Stimulated activated CD4-positive, alpha-beta T cell treated with anti-CD3 and anti-CD28 coated beads, TNF-alpha, amount 100 ng/mL, for 1 hour (primary cell): ENCODE data around the gene RPRD1A.
"Not testable (repeated sequence)": the region's sequence is repeated elsewhere in the genome, so short reads cannot be mapped to it uniquely, and the experiment has no call there.

Experiments used
- DNase-seq, 3 donors: peaks; one replicate each; pipeline ENCODE4 v3.0.0-alpha.2; 2020; ENCODE audit warnings: low read depth in 3 of 3, low spot score in 1 of 3

The RPRD1A gene, protein sequence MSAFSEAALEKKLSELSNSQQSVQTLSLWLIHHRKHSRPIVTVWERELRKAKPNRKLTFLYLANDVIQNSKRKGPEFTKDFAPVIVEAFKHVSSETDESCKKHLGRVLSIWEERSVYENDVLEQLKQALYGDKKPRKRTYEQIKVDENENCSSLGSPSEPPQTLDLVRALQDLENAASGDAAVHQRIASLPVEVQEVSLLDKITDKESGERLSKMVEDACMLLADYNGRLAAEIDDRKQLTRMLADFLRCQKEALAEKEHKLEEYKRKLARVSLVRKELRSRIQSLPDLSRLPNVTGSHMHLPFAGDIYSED

GRCh38 chr18:36067055-36067957 is at the start of gene RPRD1A:
RPRD1A (minus strand) TSS chr18:36067559; CDS start chr18:36067404, 155 bp downstream.
- peak; percentile 82 to 97 (median 90) for DNase-seq

GRCh38 chr18:36116771-36117170 is 49.4 kb upstream of the RPRD1A start:
- not testable (repeated sequence) for DNase-seq

GRCh38 chr18:36114738-36115137 is 47.4 kb upstream of the RPRD1A start:
- DNase-seq = no peak

DNA sequence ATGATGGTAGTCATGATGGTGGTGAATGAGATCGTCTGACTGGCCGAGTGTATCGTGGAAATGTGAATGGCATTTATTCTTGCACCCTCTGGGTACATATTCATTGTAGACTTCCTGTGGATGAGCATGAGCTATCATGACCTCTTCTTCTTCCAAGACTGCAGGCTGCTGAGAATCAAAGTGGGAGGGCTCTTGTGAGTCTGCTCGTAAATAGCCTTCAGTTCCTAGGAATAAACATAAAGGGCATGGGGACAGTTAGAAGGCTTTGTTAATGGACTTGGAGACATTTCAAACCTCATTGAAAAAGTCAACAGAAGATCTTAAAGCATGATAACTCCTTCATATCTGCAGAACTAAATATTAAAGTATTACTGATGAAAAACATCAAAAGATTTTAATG is 46.9 kb upstream of the RPRD1A start:
- DNase-seq = no peak

DNA sequence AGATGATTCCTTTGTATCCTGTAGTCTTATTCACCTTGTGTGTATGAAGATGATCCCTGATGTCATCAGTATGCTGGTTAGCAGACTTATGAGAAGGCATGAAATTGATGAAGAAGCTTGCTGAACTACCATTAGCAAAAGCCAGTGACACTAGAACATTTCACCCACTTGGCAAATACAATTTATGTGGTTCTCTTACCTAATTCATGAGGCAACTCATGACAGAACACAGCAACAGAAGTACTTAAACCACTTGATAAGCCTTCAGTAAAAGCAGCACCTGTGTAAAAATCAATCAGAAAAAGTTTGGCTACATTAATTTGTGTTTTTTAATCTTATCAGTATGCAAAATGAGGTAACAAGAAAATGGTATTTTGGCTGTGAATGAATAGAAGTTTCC is 44.9 kb upstream of the RPRD1A start:
- no peak for DNase-seq

- DNase-seq = no peak
Observed at GRCh38 chr18:36109737-36110136, 42.4 kb upstream of the RPRD1A start.

DNA sequence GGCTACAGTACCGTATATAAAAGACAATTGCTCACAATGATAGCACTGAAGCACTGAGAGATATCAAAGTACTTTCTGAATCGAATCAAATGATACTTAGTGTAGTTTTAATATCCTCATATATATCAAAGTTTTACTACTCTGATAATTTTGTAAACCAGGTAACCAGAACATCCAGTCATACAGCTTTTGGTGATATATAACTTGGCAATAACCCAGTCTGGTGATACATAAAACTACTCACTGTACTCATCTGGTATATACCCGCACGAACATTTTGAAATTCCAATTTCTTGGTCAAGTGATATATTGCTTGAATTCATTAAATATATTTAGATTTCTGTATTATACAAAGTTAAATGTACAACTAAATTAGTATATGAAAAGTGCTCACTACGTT is 41.2 kb upstream of the RPRD1A start:
- no peak for DNase-seq

DNA sequence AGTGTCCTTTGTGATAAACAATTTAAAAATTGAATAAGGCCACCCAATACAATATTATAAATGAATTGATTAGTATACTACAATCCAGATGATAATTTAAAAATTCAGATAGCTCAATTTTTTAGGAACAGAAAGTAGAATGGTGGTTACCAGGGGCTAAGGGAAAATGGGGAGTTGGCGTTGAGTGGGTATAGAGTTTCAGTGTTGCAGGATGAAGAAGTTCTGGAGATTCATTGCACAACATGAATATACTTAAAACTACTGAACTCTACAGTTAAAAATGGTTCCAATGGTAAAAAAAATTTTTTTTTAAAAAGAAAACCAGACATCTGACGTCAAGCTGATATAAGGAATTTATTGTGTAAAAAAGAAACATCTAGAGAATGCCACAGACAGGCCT is 40.8 kb upstream of the RPRD1A start:
- DNase-seq = no peak

DNA sequence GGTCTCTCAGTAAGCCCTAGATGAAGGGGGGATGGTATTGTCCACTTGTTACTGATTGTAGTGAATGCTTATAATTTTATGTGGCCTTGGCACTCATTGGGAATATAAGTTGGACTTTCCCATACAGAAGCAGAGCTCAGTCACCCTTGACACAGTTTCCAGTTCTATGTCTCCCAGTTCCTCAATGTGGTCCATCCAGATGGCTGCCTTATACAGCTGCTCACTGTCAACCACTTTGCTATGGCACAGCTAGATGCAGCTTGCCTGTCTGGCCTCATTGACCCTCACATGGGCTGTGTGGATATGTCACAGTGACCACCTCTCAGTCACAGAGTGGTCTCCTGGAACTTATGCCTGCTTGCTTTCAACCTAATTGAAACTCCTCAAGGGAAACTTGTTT is 40.1 kb upstream of the RPRD1A start:
- DNase-seq = no peak

GRCh38 chr18:36104749-36105148 is 37.4 kb upstream of the RPRD1A start:
- DNase-seq = no peak

DNA sequence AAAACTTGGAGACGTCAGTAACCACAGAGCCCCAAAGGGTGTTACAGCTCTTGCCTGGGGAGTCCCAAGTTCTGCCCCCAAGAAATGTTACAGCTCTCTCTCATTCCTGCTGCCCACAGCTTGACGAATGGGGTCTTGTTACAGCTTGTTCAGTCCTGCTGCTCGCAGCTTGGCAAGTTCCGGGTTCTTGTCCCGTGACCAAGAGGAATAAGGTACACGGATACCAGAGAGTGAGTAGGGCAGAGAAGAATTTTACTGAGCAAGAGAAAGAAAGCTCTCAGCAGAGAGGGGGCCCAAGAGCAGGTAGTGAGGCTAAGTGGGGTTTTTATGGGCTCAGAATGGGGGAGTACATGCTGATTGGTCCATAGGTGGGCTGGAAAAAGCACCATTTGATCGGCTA is 34.6 kb upstream of the RPRD1A start:
- no peak for DNase-seq

DNA sequence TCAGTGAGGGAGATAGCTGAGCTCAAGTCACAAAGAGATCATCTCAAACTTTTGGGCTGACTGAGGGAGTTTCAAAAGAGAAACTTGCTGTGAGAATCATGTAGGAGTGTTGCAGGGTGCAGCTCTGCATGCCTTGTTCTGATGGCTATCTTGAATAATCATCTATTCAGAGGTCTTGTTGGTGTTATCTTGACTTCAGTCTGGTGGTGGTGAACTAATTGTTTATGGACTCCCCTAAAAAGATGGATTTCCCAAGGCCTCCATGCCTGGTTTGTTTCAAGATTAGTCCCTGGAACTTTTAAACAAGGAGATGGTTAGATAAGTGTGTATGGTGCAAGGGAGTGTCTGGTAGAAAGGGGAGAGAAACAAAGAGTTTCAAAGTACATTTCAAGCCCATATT is 32.0 kb upstream of the RPRD1A start:
- DNase-seq = no peak

GRCh38 chr18:36096955-36097354 is 29.6 kb upstream of the RPRD1A start:
- no peak for DNase-seq

DNA sequence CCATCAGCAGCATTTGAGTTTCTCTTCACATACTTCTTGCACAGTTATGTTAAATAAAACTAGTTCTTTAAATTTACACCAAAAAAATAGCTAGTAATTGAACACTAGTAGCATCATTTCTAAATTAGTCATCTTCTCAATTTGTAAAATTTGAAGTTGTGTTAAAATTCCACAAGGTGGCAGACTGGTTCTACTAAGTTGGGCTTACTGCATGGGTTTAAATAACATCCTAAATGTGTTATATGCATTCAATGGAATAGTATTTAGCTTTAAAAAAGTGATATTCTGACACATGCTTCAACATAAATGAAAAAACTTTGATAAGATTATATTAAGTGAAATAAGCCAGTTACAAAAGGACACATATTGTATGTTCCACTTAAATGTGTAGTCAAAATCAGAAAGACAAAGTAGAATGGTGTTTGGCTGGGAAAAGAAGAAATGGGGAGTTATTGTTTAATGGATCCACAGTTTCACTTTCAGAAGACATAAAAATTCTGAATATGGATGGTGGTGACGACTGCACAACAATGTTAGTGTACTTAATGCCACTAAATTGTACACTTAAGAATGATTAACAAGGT is 28.7 kb upstream of the RPRD1A start:
- DNase-seq = no peak

DNA sequence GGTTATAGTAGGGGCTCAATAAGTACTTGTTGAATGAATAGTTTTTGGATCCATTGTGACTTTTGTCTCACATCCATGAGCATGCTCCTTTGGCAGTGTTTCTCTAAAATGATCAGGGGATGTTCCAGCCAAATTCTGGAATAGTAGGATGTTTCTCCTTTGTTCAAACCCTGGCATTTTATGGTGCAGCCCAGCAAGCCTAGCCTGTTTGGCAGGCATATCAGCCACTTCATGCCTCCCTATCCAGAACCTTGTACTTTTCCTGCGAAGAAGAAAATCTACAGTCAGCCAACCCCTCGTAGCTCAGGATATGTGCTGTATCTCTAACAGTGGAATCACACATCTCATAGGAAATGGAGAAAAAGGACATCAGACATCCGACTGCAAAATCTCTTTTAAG is 27.1 kb upstream of the RPRD1A start:
- DNase-seq = no peak

- DNase-seq = not testable (repeated sequence)
Observed at GRCh38 chr18:36092116-36092515, 24.8 kb upstream of the RPRD1A start.

DNA sequence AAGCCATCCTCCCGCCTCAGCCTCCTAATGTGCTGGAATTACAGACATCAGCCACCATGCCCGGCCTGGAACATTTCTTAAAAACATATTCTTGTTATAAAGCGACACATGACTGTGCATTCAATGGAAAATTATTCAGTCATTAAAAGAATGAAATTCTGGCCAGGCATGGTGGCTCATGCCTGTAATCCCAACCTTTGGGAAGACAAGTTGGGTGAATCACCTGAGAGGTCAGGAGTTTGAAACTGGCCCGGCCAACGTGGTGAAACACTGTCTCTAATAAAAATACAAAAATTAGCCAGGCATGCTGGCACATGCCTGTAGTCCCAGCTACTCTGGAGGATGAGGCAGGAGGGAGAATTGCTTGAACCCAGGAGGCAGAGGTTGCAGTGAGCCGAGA is 21.6 kb upstream of the RPRD1A start:
- no peak for DNase-seq

- no peak for DNase-seq
Observed at GRCh38 chr18:36088256-36088655, 20.9 kb upstream of the RPRD1A start.

DNA sequence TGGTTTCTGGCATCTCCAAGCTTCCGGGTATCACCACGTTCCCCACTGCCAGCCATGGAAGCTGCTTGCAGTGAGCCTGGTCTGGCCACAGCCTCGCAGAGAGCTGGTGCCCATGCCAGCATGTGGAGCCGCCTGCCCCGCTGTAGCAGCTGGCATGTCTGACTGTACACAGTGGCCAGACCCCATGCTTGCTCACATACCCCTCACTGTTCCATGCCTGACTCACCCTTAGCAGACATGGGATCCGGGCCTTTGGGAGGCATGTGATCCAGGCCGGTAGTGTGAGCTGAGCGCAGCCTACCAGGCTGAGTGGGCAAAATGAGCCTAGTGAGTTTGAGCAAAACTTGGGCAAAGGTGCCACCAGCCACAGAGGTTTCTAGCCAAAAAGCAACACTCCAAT is 18.8 kb upstream of the RPRD1A start:
- DNase-seq = no peak

- no peak for DNase-seq
Observed at GRCh38 chr18:36085195-36085594, 17.8 kb upstream of the RPRD1A start.

- DNase-seq = no peak
Observed at GRCh38 chr18:36083729-36084128, 16.4 kb upstream of the RPRD1A start.

DNA sequence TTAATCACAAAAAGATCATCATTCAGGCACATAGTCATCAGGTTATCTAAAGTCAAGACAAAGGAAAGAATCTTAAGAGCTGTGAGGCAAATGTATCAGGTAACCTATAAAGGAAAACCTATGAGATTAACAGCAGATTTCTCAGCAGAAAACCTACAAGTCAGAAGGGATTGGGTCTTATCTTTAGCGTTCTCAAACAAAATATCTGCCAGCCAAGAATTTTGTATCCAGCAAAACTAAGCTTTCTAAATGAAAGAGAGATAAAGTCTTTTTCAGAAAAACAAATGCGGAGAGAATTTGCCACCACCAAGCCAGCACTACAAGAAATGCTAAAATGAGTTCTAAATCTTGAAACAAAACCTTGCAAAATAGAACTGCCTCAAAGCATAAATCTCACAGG is 13.8 kb upstream of the RPRD1A start:
- not testable (repeated sequence) for DNase-seq
